Upper lobe of left lung (tissue), 6 donors: ENCODE measurements around the gene ROBO1. TPM values are rescaled to one million over a fixed set of nuclear protein-coding genes. Genes with fewer than 3 reads are reported as not detected.

ENCODE experiments used
- ATAC-seq, 2 donors: fragments of 200-7000 bp; cut with Tn5 transposase; one replicate each; pipeline ENCODE4 v1.9.1; 2022; ENCODE audit warnings: mild to moderate bottlenecking in 2 of 2, moderate library complexity in 2 of 2; ENCODE audit not compliant: low FRiP score in 2 of 2
- DNase-seq, 2 donors: peaks; one replicate each; pipeline ENCODE4 v3.0.0-alpha.2; 2019 to 2020
- H3K27ac ChIP-seq, 4 donors: fragments of 200-600 bp; sonication (generic); one replicate each; pipeline ENCODE4 v1.5.1; 2016 to 2019
- H3K27me3 ChIP-seq, 4 donors: fragments of 200-600 bp; sonication (generic); one replicate each; pipeline ENCODE4 v1.5.1; 2017 to 2019
- H3K36me3 ChIP-seq, 4 donors: fragments of 200-600 bp; sonication (generic); one replicate each; pipeline ENCODE4 v1.5.1; 2016 to 2019
- H3K4me1 ChIP-seq, 4 donors: fragments of 200-600 bp; sonication (generic); one replicate each; pipeline ENCODE4 v1.5.1; 2018 to 2019
- H3K4me3 ChIP-seq, 4 donors: fragments of 200-600 bp; sonication (generic); one replicate each; pipeline ENCODE4 v1.5.1; 2017 to 2019; ENCODE audit warnings: mild to moderate bottlenecking in 2 of 4, moderate library complexity in 1 of 4
- H3K9me3 ChIP-seq, 4 donors: fragments of 200-600 bp; sonication (generic); one replicate each; pipeline ENCODE4 v1.5.1; 2018 to 2019
- CTCF ChIP-seq, 6 experiments: fragments of 450-650 bp in 4 of 6; fragments of 200-600 bp in 2 of 6; sonication (generic) in 2 of 6; IDR thresholded peaks; one replicate each; pipeline ENCODE4 v1.5.1; 2016 to 2019; ENCODE audit warnings: antibody characterized with exemption in 6 of 6
- EP300 ChIP-seq, 4 donors: sonication (generic); formaldehyde crosslinking; IDR thresholded peaks; one replicate each; pipeline ENCODE4 v1.5.1; 2017; ENCODE audit warnings: antibody characterized with exemption in 4 of 4, control low read depth in 2 of 4
- POLR2A ChIP-seq, 4 donors: fragments of 450-650 bp; IDR thresholded peaks; one replicate each; pipeline ENCODE4 v1.5.1; 2016 to 2017; ENCODE audit warnings: antibody characterized with exemption in 4 of 4, mild to moderate bottlenecking in 2 of 4
- POLR2AphosphoS5 ChIP-seq, 2 donors: sonication (generic); formaldehyde crosslinking; IDR thresholded peaks; one replicate each; pipeline ENCODE4 v1.5.1; 2017; ENCODE audit warnings: antibody characterized with exemption in 2 of 2
- WGBS, 2 donors: methylation state at CpG; one replicate each; pipeline ENCODE4 v1.1.5; 2017 to 2018; 5-methylcytosine and 5-hydroxymethylcytosine counted together
- total RNA-seq, 6 donors: library from RNA; depleted of rRNA in 4 of 6; stranded (reverse); fragments of >200 nt in 4 of 6; gene quantifications; one replicate each; pipeline versions ENCODE4 v1.1.0 to v1.2.1, GENCODE V29; 2016 to 2021
- donor health status: DM: no; HTN: no; CAD: no; lungs with moderate emphysema.
- donor health status: DM: no; HTN: yes; CAD: no; lungs with severe emphysema.

Gene ROBO1
- total RNA-seq, 6 donors from 2014 or later = 10.5 to 29.0 (median 18.0) TPM

GRCh38 chr3:78879295-78879860 is 888.4 kb downstream of the ROBO1 start:
- TF ChIP-seq POLR2A (IDR thresholded peaks at IDR 0.05) (no peak), POLR2AphosphoS5 (IDR thresholded peaks at IDR 0.05) (no peak), EP300 (IDR thresholded peaks at IDR 0.05) (no peak), CTCF (IDR thresholded peaks at IDR 0.05) (no peak)
- no peak overlapping the region for H3K4me3 ChIP-seq
- no peaks in the 10 kb centered on the region for H3K9me3 ChIP-seq
- no peak overlapping the region for H3K27ac ChIP-seq
- no peak for ATAC-seq
- no peaks in the 10 kb centered on the region for H3K27me3 ChIP-seq
- no peak for DNase-seq
- no peaks in the 10 kb centered on the region for H3K36me3 ChIP-seq
- H3K4me1 ChIP-seq = no peaks in the 10 kb centered on the region
- WGBS, 2 donors = 83 to 85% methylated on average over 7 of the region's 7 CpGs

- H3K27ac ChIP-seq = no peak overlapping the region
- no peak for TF ChIP-seq POLR2A (IDR thresholded peaks at IDR 0.05)
- TF ChIP-seq CTCF (IDR thresholded peaks at IDR 0.05) = no peak
- TF ChIP-seq EP300 (IDR thresholded peaks at IDR 0.05) = no peak
- TF ChIP-seq POLR2AphosphoS5 (IDR thresholded peaks at IDR 0.05) = no peak
- 56 to 58% methylated on average over 1 of the region's 1 CpG for WGBS, 2 donors
- DNase-seq = no peak
- H3K36me3 ChIP-seq = no peaks in the 10 kb centered on the region
- no peak for ATAC-seq
- no peak overlapping the region for H3K4me3 ChIP-seq
- no peaks in the 10 kb centered on the region for H3K9me3 ChIP-seq
- no peaks in the 10 kb centered on the region for H3K27me3 ChIP-seq
- no peaks in the 10 kb centered on the region for H3K4me1 ChIP-seq
Observed at GRCh38 chr3:78878789-78879188, 889.0 kb downstream of the ROBO1 start.

- Histone ChIP-seq H3K4me1 (no peaks in the 10 kb centered on the region), H3K4me3 (no peak overlapping the region), H3K36me3 (no peaks in the 10 kb centered on the region), H3K27ac (no peak overlapping the region), H3K27me3 (no peaks in the 10 kb centered on the region), H3K9me3 (no peaks in the 10 kb centered on the region)
- 85 to 91% methylated on average over 4 of the region's 4 CpGs for WGBS, 2 donors
- DNase-seq = no peak
- no peak for ATAC-seq
- TF ChIP-seq EP300 (IDR thresholded peaks at IDR 0.05) = no peak
- no peak for TF ChIP-seq POLR2A (IDR thresholded peaks at IDR 0.05)
- TF ChIP-seq POLR2AphosphoS5 (IDR thresholded peaks at IDR 0.05) = no peak
- no peak for TF ChIP-seq CTCF (IDR thresholded peaks at IDR 0.05)
Observed at GRCh38 chr3:78878011-78878410, 889.8 kb downstream of the ROBO1 start.

GRCh38 chr3:78875851-78876250 is 891.9 kb downstream of the ROBO1 start:
- ATAC-seq = no peak
- no peaks in the 10 kb centered on the region for H3K4me1 ChIP-seq
- no peak for DNase-seq
- no peak overlapping the region for H3K27ac ChIP-seq
- H3K27me3 ChIP-seq = no peaks in the 10 kb centered on the region
- H3K36me3 ChIP-seq = no peaks in the 10 kb centered on the region
- H3K9me3 ChIP-seq = no peaks in the 10 kb centered on the region
- TF ChIP-seq EP300 (IDR thresholded peaks at IDR 0.05) = no peak
- H3K4me3 ChIP-seq = no peak overlapping the region

- DNase-seq = no peak
- Histone ChIP-seq H3K4me1 (no peaks in the 10 kb centered on the region), H3K27ac (no peak overlapping the region), H3K36me3 (no peaks in the 10 kb centered on the region), H3K9me3 (no peaks in the 10 kb centered on the region), H3K4me3 (no peak overlapping the region), H3K27me3 (no peaks in the 10 kb centered on the region)
- ATAC-seq = no peak
- TF ChIP-seq POLR2A (IDR thresholded peaks at IDR 0.05) = no peak
- no peak for TF ChIP-seq CTCF (IDR thresholded peaks at IDR 0.05)
- TF ChIP-seq POLR2AphosphoS5 (IDR thresholded peaks at IDR 0.05) = no peak
- TF ChIP-seq EP300 (IDR thresholded peaks at IDR 0.05) = no peak
- 40 to 52% methylated on average over 4 of the region's 4 CpGs for WGBS, 2 donors
Observed at GRCh38 chr3:78875436-78875835, 892.4 kb downstream of the ROBO1 start.
